RWPE2 (cell line): ENCODE data around the gene CPSF4L.

Source experiments
- ATAC-seq: fragments of 200-7000 bp; cut with Tn5 transposase; 3 replicates; pipeline ENCODE4 v1.9.1; 2021; ENCODE audit warnings: low read depth
- DNase-seq: peaks from one replicate; pipeline ENCODE4 v3.0.0-alpha.2; 2020; ENCODE audit warnings: low spot score
- H3K27ac ChIP-seq: fragments of 450-650 bp; 2 replicates; pipeline ENCODE4 v1.5.1; 2017; ENCODE audit warnings: mild to moderate bottlenecking; ENCODE audit not compliant: poor library complexity, severe bottlenecking
- H3K27me3 ChIP-seq: fragments of 250-450 bp; sonication (Bioruptor Pico); 2 replicates; pipeline ENCODE4 v1.5.1; 2021; ENCODE audit warnings: mild to moderate bottlenecking, moderate library complexity; ENCODE audit not compliant: insufficient read depth, poor library complexity, severe bottlenecking
- H3K36me3 ChIP-seq: fragments of 250-450 bp; sonication (Bioruptor Pico); 2 replicates; pipeline ENCODE4 v1.5.1; 2020; ENCODE audit warnings: low read depth, mild to moderate bottlenecking, moderate library complexity
- H3K4me1 ChIP-seq: fragments of 250-450 bp; sonication (Bioruptor Pico); 2 replicates; pipeline ENCODE4 v1.5.1; 2021; ENCODE audit warnings: mild to moderate bottlenecking, moderate library complexity; ENCODE audit not compliant: insufficient read depth, poor library complexity, severe bottlenecking
- H3K4me3 ChIP-seq: fragments of 250-450 bp; sonication (Bioruptor Pico); 2 replicates; pipeline ENCODE4 v1.5.1; 2021; ENCODE audit warnings: mild to moderate bottlenecking, moderate library complexity; ENCODE audit not compliant: severe bottlenecking
- H3K9me3 ChIP-seq: fragments of 250-450 bp; sonication (Bioruptor Pico); 2 replicates; pipeline ENCODE4 v1.5.1; 2021; ENCODE audit warnings: mild to moderate bottlenecking, moderate library complexity; ENCODE audit not compliant: severe bottlenecking
- TF ChIP-seq, protein P1 (sequence below): fragments of 450-650 bp; IDR thresholded peaks from one replicate; pipeline ENCODE4 v1.5.1; 2017; ENCODE audit warnings: mild to moderate bottlenecking, moderate library complexity; ENCODE audit not compliant: poor library complexity, severe bottlenecking

The CPSF4L gene

DNA sequence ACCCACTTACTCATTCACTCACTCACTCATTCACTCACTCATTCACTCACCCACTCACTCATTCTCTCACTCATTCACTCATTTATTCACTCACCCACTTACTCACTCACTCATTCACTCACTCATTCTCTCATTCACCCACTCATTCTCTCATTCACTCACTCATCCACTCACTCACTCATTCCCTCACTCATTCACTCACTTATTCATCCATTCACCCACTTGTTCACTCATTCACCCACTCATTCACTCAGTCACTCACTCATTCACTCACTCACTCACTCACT lies 7.6 kb upstream of the CPSF4L start:
- no peaks in the 10 kb centered on the region for H3K36me3 ChIP-seq
- H3K4me3 ChIP-seq: no peak overlapping the region

DNA sequence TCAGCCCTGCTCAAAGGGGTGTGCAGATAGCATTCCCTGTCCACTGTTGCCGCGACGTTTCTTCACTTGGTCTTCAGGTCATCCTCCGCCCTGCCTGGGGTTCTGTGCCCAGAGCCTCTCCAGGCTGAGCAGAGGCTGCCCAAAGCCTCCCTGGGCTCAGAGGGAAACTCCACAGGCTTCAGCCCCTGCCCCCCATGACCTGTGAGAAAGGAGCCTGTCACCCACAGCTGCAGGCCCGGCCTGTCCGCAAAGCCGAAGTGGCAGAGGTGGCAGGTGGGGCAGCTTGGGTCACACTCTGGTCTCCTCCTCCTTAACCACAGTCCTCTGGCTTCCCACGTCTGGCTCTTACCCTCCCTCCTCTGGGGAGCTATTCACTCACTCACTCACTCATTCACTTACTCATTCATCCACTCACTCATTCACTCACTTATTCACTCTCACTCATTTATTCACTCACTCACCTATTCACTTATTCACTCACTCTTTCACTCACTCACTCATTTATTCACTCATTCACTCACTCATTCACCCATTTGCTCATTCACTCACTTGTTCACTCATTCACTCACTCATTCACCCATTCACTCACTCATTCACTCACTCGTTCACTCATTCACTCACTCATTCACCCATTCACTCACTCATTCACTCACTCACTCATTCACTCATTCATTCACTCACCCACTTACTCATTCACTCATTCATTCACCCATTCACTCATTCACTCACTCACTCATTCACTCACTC lies 7.1 kb upstream of the CPSF4L start:
- no peak overlapping the region for H3K4me3 ChIP-seq
- TF ChIP-seq, protein P1, sequence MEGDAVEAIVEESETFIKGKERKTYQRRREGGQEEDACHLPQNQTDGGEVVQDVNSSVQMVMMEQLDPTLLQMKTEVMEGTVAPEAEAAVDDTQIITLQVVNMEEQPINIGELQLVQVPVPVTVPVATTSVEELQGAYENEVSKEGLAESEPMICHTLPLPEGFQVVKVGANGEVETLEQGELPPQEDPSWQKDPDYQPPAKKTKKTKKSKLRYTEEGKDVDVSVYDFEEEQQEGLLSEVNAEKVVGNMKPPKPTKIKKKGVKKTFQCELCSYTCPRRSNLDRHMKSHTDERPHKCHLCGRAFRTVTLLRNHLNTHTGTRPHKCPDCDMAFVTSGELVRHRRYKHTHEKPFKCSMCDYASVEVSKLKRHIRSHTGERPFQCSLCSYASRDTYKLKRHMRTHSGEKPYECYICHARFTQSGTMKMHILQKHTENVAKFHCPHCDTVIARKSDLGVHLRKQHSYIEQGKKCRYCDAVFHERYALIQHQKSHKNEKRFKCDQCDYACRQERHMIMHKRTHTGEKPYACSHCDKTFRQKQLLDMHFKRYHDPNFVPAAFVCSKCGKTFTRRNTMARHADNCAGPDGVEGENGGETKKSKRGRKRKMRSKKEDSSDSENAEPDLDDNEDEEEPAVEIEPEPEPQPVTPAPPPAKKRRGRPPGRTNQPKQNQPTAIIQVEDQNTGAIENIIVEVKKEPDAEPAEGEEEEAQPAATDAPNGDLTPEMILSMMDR: no peak
- H3K36me3 ChIP-seq: no peaks in the 10 kb centered on the region
- peaks cover 7% of the 10 kb centered on the region for H3K4me1 ChIP-seq
- no peaks in the 10 kb centered on the region for H3K9me3 ChIP-seq
- DNase-seq: no peak
- ATAC-seq: no peak
- H3K27ac ChIP-seq: no peak overlapping the region
- no peaks in the 10 kb centered on the region for H3K27me3 ChIP-seq

More for the DNA sequence above, 7.6 kb upstream of the CPSF4L start:
- no peak overlapping the region for H3K27ac ChIP-seq
- no peaks in the 10 kb centered on the region for H3K9me3 ChIP-seq
- DNase-seq (no peak), ATAC-seq (no peak)
- H3K27me3 ChIP-seq: no peaks in the 10 kb centered on the region
- TF ChIP-seq, protein P1: no peak
- H3K4me1 ChIP-seq: peaks cover 7% of the 10 kb centered on the region

DNA sequence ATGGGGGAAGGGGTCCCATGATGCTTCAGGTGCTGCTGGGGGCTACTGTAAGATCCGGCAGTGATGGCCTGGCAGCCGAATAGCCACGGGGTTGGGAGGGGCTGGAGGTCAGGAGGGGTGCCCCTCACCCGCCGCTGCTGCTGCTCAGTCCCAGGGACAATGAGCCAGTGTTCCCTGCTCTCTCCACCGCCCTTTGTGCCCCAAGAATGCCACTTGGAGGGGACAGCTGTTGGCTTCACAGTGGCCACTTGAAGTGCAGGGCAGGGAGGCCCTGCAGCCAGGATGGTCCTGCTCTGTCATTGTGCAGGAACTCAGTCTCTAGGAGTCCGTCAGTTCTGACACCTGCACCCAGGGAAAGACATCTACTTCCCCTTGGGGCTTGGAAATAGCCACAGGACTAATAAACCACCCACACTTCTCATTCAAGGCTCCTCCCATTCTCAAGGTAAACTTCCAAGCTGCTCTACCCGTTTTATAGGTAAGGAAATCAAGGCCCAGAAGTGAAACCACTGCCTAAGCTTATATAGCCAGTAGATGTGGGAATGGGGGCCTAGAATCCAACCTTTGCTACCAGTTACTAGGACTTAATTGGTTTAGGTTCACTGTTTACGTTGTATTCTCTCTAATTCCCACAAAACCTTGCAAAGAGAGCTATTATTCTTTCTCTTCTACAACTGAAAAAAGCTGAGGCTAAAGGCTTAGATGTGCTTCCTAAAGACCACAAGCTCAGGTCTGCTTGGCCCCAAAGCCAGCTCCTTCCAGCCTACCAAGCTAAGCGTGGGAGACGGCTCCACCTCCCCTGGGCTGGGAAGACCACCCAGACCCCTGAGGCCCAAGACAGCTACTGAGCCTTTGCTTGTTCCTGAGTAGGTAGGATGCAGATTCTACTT lies 6.2 kb upstream of the CPSF4L start:
- Histone ChIP-seq H3K27ac (no peak overlapping the region), H3K36me3 (no peaks in the 10 kb centered on the region), H3K9me3 (no peaks in the 10 kb centered on the region), H3K4me1 (peaks cover 7% of the 10 kb centered on the region), H3K27me3 (no peaks in the 10 kb centered on the region), H3K4me3 (no peak overlapping the region)
- TF ChIP-seq, protein P1: no peak
- no peak; the same call in 2 of the 3 replicates for ATAC-seq
- no peak for DNase-seq

DNA sequence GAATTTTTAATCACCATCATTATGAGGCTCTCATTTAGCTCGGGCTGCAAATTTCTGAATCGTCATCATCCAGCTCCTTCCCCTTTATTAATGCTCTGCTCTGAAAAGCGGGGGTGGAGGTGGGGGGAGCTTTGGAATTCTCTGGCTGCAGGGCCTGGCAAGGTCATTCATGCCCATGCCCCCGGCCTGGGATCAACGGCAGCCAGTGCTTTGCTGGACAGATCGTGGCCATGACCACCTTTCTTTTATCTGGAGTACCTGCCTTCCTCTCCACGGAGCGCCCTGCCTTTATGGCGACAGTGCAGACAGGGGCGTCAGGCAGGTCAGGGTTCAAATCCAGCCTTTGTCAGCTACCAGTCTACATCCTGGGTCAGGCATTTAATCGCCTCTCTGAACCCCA lies 5.1 kb upstream of the CPSF4L start:
- Histone ChIP-seq H3K4me1 (peaks cover 7% of the 10 kb centered on the region), H3K27me3 (no peaks in the 10 kb centered on the region), H3K9me3 (no peaks in the 10 kb centered on the region), H3K4me3 (no peak overlapping the region), H3K27ac (no peak overlapping the region), H3K36me3 (no peaks in the 10 kb centered on the region)
- ATAC-seq (no peak), DNase-seq (no peak)
- TF ChIP-seq, protein P1: no peak
